GM23338 (cell line): ENCODE results near the gene GNAO1. TPM values are rescaled to one million over a fixed set of nuclear protein-coding genes. Genes with fewer than 3 reads are reported as not detected.

Source experiments
- ATAC-seq: fragments of 200-7000 bp; cut with Tn5 transposase; 3 replicates; pipeline ENCODE4 v1.9.1; 2020
- DNase-seq: peaks from one replicate; pipeline ENCODE4 v3.0.0-alpha.2; 2015; ENCODE audit warnings: low spot score
- H2AFZ ChIP-seq: fragments of 200-600 bp; sonication (generic); 2 replicates; pipeline ENCODE4 v1.8.0; 2016; ENCODE audit warnings: antibody characterized with exemption, mild to moderate bottlenecking, moderate library complexity
- H3F3A ChIP-seq: fragments of 200-600 bp; sonication (generic); replicated peaks from 2 replicates; pipeline ENCODE4 v1.8.0; 2017; ENCODE audit warnings: antibody characterized with exemption, mixed run types, low read depth
- H3K27ac ChIP-seq: fragments of 200-600 bp; sonication (generic); 2 replicates; pipeline ENCODE4 v1.6.1; 2016; ENCODE audit warnings: low read depth
- H3K27me3 ChIP-seq: fragments of 200-600 bp; sonication (generic); 2 replicates; pipeline ENCODE4 v1.8.0; 2016; ENCODE audit warnings: mild to moderate bottlenecking, mixed run types, moderate library complexity; ENCODE audit not compliant: insufficient read depth
- H3K36me3 ChIP-seq: fragments of 200-600 bp; sonication (generic); 2 replicates; pipeline ENCODE4 v1.8.0; 2016; ENCODE audit warnings: mild to moderate bottlenecking; ENCODE audit not compliant: insufficient read depth
- H3K4me1 ChIP-seq: fragments of 200-600 bp; sonication (generic); 2 replicates; pipeline ENCODE4 v1.8.0; 2016; ENCODE audit warnings: mild to moderate bottlenecking, moderate library complexity; ENCODE audit not compliant: insufficient read depth
- H3K4me2 ChIP-seq: fragments of 200-600 bp; sonication (generic); 2 replicates; pipeline ENCODE4 v1.7.1; 2017; ENCODE audit warnings: mixed run types
- H3K4me3 ChIP-seq: fragments of 200-600 bp; sonication (generic); 2 replicates; pipeline ENCODE4 v1.6.1; 2016; ENCODE audit warnings: mixed run types
- H3K79me2 ChIP-seq: fragments of 200-600 bp; sonication (generic); replicated peaks from 2 replicates; pipeline ENCODE4 v1.8.0; 2017; ENCODE audit warnings: mild to moderate bottlenecking; ENCODE audit not compliant: insufficient read depth
- H3K9me2 ChIP-seq: fragments of 200-600 bp; sonication (generic); 2 replicates; pipeline ENCODE4 v1.8.0; 2017; ENCODE audit not compliant: insufficient read depth
- H4K20me1 ChIP-seq: fragments of 200-600 bp; sonication (generic); replicated peaks from 2 replicates; pipeline ENCODE4 v1.8.0; 2017; ENCODE audit warnings: mild to moderate bottlenecking; ENCODE audit not compliant: insufficient read depth
- H3K27ac Mint-ChIP-seq: 2 replicates; pipeline ENCODE4 v1.8.0; 2020; ENCODE audit warnings: inconsistent platforms, mild to moderate bottlenecking, moderate library complexity, mixed read lengths
- H3K27me3 Mint-ChIP-seq: 3 replicates; pipeline ENCODE4 v1.8.0; 2022; ENCODE audit warnings: low read depth, mild to moderate bottlenecking, moderate library complexity, mixed read lengths, inconsistent platforms; ENCODE audit not compliant: insufficient read depth, poor library complexity
- H3K36me3 Mint-ChIP-seq: 3 replicates; pipeline ENCODE4 v1.8.0; 2021; ENCODE audit warnings: low read depth, mild to moderate bottlenecking, inconsistent platforms, moderate library complexity, mixed read lengths
- H3K4me1 Mint-ChIP-seq: 3 replicates; pipeline ENCODE4 v1.8.0; 2020; ENCODE audit warnings: mild to moderate bottlenecking, inconsistent platforms, mixed read lengths
- H3K4me3 Mint-ChIP-seq: 3 replicates; pipeline ENCODE4 v1.8.0; 2021; ENCODE audit warnings: moderate library complexity, mild to moderate bottlenecking, inconsistent platforms, mixed read lengths
- H3K9me3 Mint-ChIP-seq: 3 replicates; pipeline ENCODE4 v1.8.0; 2020; ENCODE audit warnings: moderate library complexity, mild to moderate bottlenecking, inconsistent platforms, mixed read lengths
- CREB1 ChIP-seq: fragments of 250-450 bp; sonication (Bioruptor Pico); IDR thresholded peaks from 2 replicates; pipeline ENCODE4 v1.5.0; 2020; ENCODE audit warnings: low read depth, mild to moderate bottlenecking, moderate library complexity
- CTCF ChIP-seq, 2 experiments: fragments of 200-600 bp in 1 of 2; sonication (generic) in 1 of 2; conservative IDR thresholded peaks; 2 replicates each; pipeline versions ENCODE4 v1.5.1 to v1.6.1; 2016 to 2017; ENCODE audit warnings: antibody characterized with exemption in 2 of 2, low read depth in 2 of 2, mild to moderate bottlenecking in 2 of 2, moderate library complexity in 1 of 2
- ETS1 ChIP-seq: IDR thresholded peaks from 2 replicates; pipeline ENCODE4 v1.6.1; 2016; ENCODE audit warnings: antibody characterized with exemption
- EZH2 ChIP-seq: fragments of 200-600 bp; sonication (generic); IDR thresholded peaks from one replicate; pipeline ENCODE4 v1.8.0; 2017; ENCODE audit warnings: antibody characterized with exemption, mild to moderate bottlenecking, low read depth; ENCODE audit not compliant: unreplicated experiment
- EZH2phosphoT487 ChIP-seq: fragments of 200-600 bp; sonication (generic); IDR thresholded peaks from one replicate; pipeline ENCODE4 v1.8.1; 2018; ENCODE audit warnings: antibody characterized with exemption; ENCODE audit not compliant: unreplicated experiment
- JUNB ChIP-seq: IDR thresholded peaks from one replicate; pipeline ENCODE4 v1.6.1; 2016; ENCODE audit warnings: antibody characterized with exemption; ENCODE audit not compliant: unreplicated experiment
- NANOG ChIP-seq: IDR thresholded peaks from 2 replicates; pipeline ENCODE4 v1.6.1; 2016; ENCODE audit warnings: antibody characterized with exemption, borderline replicate concordance
- POLR2AphosphoS5 ChIP-seq: IDR thresholded peaks from 2 replicates; pipeline ENCODE4 v1.6.1; 2016; ENCODE audit warnings: antibody characterized with exemption, low read depth
- REST ChIP-seq: IDR thresholded peaks from one replicate; pipeline ENCODE4 v1.6.1; 2018; ENCODE audit warnings: antibody characterized with exemption; ENCODE audit not compliant: unreplicated experiment
- STAT1 ChIP-seq: IDR thresholded peaks from one replicate; pipeline ENCODE4 v1.6.1; 2016; ENCODE audit warnings: antibody characterized with exemption; ENCODE audit not compliant: unreplicated experiment
- ZNF114 ChIP-seq: fragments of 250-450 bp; sonication (Bioruptor Pico); IDR thresholded peaks from 2 replicates; pipeline ENCODE4 v1.5.0; 2020; ENCODE audit warnings: mild to moderate bottlenecking, moderate library complexity
- ZNF331 ChIP-seq: fragments of 250-450 bp; sonication (Bioruptor Pico); IDR thresholded peaks from 2 replicates; pipeline ENCODE4 v1.5.0; 2020; ENCODE audit warnings: low read depth, mild to moderate bottlenecking, moderate library complexity
- ZNF462 ChIP-seq: fragments of 250-450 bp; sonication (Bioruptor Pico); IDR thresholded peaks from 2 replicates; pipeline ENCODE4 v1.5.0; 2020; ENCODE audit warnings: mild to moderate bottlenecking, moderate library complexity
- polyA plus RNA-seq: library from polyadenylated mRNA; unstranded; fragments of >200 nt; fragmentation: Nextera tagmentation; extraction: Ambion mirVana; gene quantifications from 2 replicates; pipeline ENCODE4 v1.2.1, GENCODE V29; 2016
- total RNA-seq: library from RNA; depleted of rRNA; stranded (reverse); fragments of >200 nt; shearing (Covaris generic); gene quantifications from 2 replicates; pipeline ENCODE4 v1.2.3, GENCODE V29; 2014

Gene GNAO1
- total and polyA plus RNA-seq, 2 experiments from 2014 or later, result 6.5 to 24.8 TPM

GRCh38 chr16:56275801-56276200, 84.5 kb downstream of the GNAO1 start:
- H3K9me3 Mint-ChIP-seq, result peaks cover 21% of the 10 kb centered on the region
- H3K36me3 ChIP-seq, result peaks cover 7% of the 10 kb centered on the region; the same call in 1 of the 2 replicates
- no peaks in the 10 kb centered on the region for H4K20me1 ChIP-seq
- no peak overlapping the region for H3K4me2 ChIP-seq
- no peaks in the 10 kb centered on the region for H3K9me2 ChIP-seq
- H3K4me3 ChIP-seq, result no peak overlapping the region
- H3K4me1 ChIP-seq, result peaks cover 22% of the 10 kb centered on the region
- no peak overlapping the region for H3K27ac ChIP-seq
- TF ChIP-seq REST, result no peak
- TF ChIP-seq ZNF331 (CRISPR knock-in tag), result no peak
- TF ChIP-seq JUNB, result no peak
- no peak for TF ChIP-seq EZH2
- no peak for TF ChIP-seq CTCF (conservative IDR thresholded peaks at IDR 0.05; ENCODE audit: low read depth in 2 of 2)
- no peak for TF ChIP-seq ZNF462
- TF ChIP-seq CREB1, result no peak
- TF ChIP-seq STAT1, result no peak
- no peak for TF ChIP-seq NANOG
- TF ChIP-seq ZNF114 (CRISPR knock-in tag), result no peak
- no peak for TF ChIP-seq POLR2AphosphoS5
- TF ChIP-seq EZH2phosphoT487, result no peak
- no peak for TF ChIP-seq ETS1
- DNase-seq (no peak), ATAC-seq (no peak)
- H3K27ac Mint-ChIP-seq, result no peak overlapping the region
- no peaks in the 10 kb centered on the region for H3K27me3 ChIP-seq
- H3K79me2 ChIP-seq, result no peaks in the 10 kb centered on the region
- no peak overlapping the region for H3K4me3 Mint-ChIP-seq
- H2AFZ ChIP-seq, result no peak overlapping the region
- H3K27me3 Mint-ChIP-seq, result peaks cover 13% of the 10 kb centered on the region
- peaks cover 44% of the 10 kb centered on the region for H3K4me1 Mint-ChIP-seq
- H3F3A ChIP-seq, result no peaks in the 10 kb centered on the region
- H3K36me3 Mint-ChIP-seq, result peaks cover 50% of the 10 kb centered on the region
